Upper lobe of right lung (tissue), 1 donor: ENCODE results near the gene RFX3. TPM values are rescaled to one million over a fixed set of nuclear protein-coding genes. Genes with fewer than 3 reads are reported as not detected.

Experiments used
- ATAC-seq: fragments of 200-7000 bp; cut with Tn5 transposase; one replicate; pipeline ENCODE4 v1.9.1; 2020; ENCODE audit warnings: mild to moderate bottlenecking, moderate library complexity
- DNase-seq: peaks from one replicate; pipeline ENCODE4 v3.0.0-alpha.2; 2020
- H3K27ac ChIP-seq: fragments of 200-600 bp; one replicate; pipeline ENCODE4 v1.8.0; 2022
- H3K27me3 ChIP-seq: fragments of 200-600 bp; one replicate; pipeline ENCODE4 v1.8.0; 2022; ENCODE audit warnings: mild to moderate bottlenecking
- H3K36me3 ChIP-seq: fragments of 200-600 bp; one replicate; pipeline ENCODE4 v1.8.0; 2022
- H3K4me1 ChIP-seq: fragments of 200-600 bp; one replicate; pipeline ENCODE4 v1.8.0; 2022
- H3K4me3 ChIP-seq: fragments of 200-600 bp; one replicate; pipeline ENCODE4 v1.8.0; 2022; ENCODE audit warnings: mild to moderate bottlenecking
- H3K9me3 ChIP-seq: fragments of 200-600 bp; one replicate; pipeline ENCODE4 v1.8.0; 2022
- intact Hi-C: fragments of 100-400 bp; cut with DNase I; formaldehyde crosslinking; loops from one replicate; pipeline ENCODE4 v1.11.0; 2022
- total RNA-seq: library from RNA; stranded (reverse); fragmentation: NEBNext Ultra II Directional; extraction: Animal tissue kit (Norgen Biotek cat#: 25700); gene quantifications from one replicate; pipeline ENCODE4 v1.2.1, GENCODE V29; 2021
- TF ChIP-seq, protein P1 (sequence below): fragments of 200-600 bp; IDR thresholded peaks from one replicate; pipeline ENCODE4 v1.8.0; 2022; ENCODE audit warnings: antibody characterized with exemption
- donor health status: DM: no; HTN: yes; CAD: no; lungs with severe emphysema.

The RFX3 gene
- total RNA-seq, 1 donor from 2014 or later = 13.8 TPM

DNA sequence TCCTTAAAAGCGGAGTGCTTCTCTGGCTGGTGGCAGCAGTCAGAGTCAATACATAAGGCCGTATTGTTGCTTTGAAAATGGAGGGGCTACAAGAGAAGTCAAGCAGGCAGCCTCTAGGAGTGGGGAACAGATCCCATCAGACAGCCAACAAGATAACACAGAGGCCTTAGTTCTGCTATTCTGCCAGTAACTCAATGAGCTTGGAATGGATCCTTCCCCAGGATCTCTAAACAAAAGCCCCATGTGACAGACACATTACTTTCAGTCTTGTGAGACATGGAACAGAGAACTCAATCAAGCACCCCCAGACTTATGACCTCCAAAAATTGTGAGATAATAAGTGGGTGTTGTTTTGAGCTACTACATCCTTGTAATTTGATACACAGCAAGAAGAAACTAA is 158.6 kb downstream of the RFX3 start:
- no peaks in the 10 kb centered on the region for H3K4me1 ChIP-seq
- H3K36me3 ChIP-seq = no peaks in the 10 kb centered on the region
- ATAC-seq (no peak), DNase-seq (no peak)
- TF ChIP-seq, protein P1, sequence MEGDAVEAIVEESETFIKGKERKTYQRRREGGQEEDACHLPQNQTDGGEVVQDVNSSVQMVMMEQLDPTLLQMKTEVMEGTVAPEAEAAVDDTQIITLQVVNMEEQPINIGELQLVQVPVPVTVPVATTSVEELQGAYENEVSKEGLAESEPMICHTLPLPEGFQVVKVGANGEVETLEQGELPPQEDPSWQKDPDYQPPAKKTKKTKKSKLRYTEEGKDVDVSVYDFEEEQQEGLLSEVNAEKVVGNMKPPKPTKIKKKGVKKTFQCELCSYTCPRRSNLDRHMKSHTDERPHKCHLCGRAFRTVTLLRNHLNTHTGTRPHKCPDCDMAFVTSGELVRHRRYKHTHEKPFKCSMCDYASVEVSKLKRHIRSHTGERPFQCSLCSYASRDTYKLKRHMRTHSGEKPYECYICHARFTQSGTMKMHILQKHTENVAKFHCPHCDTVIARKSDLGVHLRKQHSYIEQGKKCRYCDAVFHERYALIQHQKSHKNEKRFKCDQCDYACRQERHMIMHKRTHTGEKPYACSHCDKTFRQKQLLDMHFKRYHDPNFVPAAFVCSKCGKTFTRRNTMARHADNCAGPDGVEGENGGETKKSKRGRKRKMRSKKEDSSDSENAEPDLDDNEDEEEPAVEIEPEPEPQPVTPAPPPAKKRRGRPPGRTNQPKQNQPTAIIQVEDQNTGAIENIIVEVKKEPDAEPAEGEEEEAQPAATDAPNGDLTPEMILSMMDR = no peak
- H3K27ac ChIP-seq = no peak overlapping the region
- intact Hi-C loops = no loop called here
- H3K4me3 ChIP-seq = no peak overlapping the region
- no peaks in the 10 kb centered on the region for H3K9me3 ChIP-seq
- H3K27me3 ChIP-seq = no peaks in the 10 kb centered on the region

DNA sequence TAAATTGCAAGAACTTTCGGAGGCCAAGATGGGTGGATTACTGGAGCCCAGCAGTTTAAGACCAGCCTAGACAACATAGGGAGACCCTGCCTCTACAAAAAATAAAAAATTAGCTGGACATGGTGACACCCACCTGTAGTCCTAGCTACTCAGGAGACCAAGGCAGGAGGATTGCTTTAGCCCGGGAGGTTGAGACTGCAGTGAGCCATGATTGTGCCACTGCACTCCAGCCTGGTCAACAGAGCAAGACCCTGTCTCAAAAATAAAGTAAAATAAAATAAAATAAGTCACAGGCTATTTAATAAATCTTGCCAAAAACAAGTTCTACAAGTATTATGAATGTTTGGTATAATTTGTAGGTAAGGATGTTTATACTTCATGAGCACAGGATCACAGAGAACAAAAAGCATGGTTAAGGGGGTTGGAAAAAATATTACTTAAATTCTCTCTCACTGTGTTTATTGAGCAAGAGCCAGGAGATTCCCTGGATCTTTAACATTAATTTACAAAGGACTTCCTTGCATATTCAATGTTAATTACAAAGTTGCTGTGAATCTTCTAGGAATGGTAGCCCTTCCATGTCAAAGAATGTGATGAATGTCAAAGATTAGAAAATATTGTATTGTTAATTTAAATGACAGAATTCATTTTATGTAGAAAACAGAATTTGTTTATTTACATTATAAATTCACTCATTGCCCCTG is 164.0 kb downstream of the RFX3 start:
- intact Hi-C loops = no loop called here
- H3K27ac ChIP-seq = no peak overlapping the region
- no peaks in the 10 kb centered on the region for H3K27me3 ChIP-seq
- DNase-seq (no peak), ATAC-seq (no peak)
- no peaks in the 10 kb centered on the region for H3K4me1 ChIP-seq
- TF ChIP-seq, protein P1 = no peak
- H3K4me3 ChIP-seq = no peak overlapping the region
- H3K9me3 ChIP-seq = no peaks in the 10 kb centered on the region
- no peaks in the 10 kb centered on the region for H3K36me3 ChIP-seq

DNA sequence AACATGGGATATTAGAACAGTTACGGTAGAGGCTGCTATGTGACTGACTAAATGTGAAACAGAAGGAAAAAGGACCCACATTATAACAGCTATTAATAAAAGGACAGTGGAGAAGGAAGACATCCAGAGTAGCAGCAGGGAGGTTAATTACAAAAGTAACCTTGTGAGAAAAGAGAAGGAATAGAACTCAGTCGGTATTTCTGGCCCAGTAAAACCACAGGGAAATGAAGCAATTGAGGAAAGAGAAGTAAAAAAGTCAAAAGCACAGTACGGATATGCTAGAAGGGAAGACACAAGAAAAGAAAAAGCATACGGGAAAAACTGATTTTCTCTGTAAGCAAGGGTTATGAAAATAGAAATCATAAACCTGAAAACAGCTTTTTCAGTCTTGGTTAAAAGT is 164.7 kb downstream of the RFX3 start:
- ATAC-seq (peak; percentile 60), DNase-seq (no peak)
- TF ChIP-seq, protein P1 = no peak
- intact Hi-C loops = no loop called here
- Histone ChIP-seq H3K27ac (no peak overlapping the region), H3K4me1 (no peaks in the 10 kb centered on the region), H3K4me3 (no peak overlapping the region), H3K9me3 (no peaks in the 10 kb centered on the region), H3K36me3 (no peaks in the 10 kb centered on the region), H3K27me3 (no peaks in the 10 kb centered on the region)

DNA sequence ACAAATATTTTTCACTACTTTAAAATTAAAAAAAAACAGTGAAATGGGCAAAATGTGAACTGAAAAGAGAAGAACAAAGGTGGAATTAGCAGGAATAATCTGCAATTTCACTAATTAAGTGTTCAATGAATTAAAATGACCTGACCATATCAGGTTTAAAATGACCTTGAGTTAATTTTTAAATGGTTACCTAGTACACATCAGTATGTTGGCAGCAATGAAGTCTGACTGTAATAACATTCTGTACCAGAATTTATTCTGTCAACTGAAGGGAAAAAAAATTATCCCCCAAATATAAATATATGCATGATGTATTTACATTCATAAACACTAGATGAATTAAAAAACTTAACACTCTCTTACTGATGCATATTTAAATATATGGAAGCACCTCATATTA is 165.6 kb downstream of the RFX3 start:
- Histone ChIP-seq H3K9me3 (no peaks in the 10 kb centered on the region), H3K27ac (no peak overlapping the region), H3K4me3 (no peak overlapping the region), H3K27me3 (no peaks in the 10 kb centered on the region), H3K36me3 (no peaks in the 10 kb centered on the region), H3K4me1 (no peaks in the 10 kb centered on the region)
- no peak for DNase-seq
- intact Hi-C loops = no loop called here
- no peak for ATAC-seq
- TF ChIP-seq, protein P1 = no peak

DNA sequence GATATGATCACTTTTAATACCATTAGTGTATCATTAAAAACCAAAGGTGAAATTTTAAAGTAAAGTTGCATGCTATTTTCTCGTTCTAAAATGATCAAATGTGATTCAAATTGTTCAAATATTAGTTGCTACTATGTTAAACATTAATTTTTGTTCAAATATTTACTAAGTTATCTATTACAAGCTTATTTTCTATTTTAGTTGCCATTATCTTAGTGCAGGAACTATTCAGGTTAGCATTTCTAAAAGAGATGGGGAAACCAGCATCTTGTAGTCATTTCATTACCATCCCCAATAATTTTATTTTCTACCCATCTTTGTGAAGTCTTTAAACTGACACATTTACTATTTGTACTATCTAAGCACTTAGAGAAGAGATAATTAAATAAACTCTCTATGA is 166.0 kb downstream of the RFX3 start:
- DNase-seq (no peak), ATAC-seq (no peak)
- Histone ChIP-seq H3K4me1 (no peaks in the 10 kb centered on the region), H3K9me3 (no peaks in the 10 kb centered on the region), H3K4me3 (no peak overlapping the region), H3K36me3 (no peaks in the 10 kb centered on the region), H3K27me3 (no peaks in the 10 kb centered on the region), H3K27ac (no peak overlapping the region)
- TF ChIP-seq, protein P1 = no peak
- intact Hi-C loops = no loop called here
